ENCODE data around the gene IL26.
"Not testable (repeated sequence)": the region's sequence is repeated elsewhere in the genome, so short reads cannot be mapped to it uniquely, and the experiment has no call there.

The IL26 gene

GRCh38 chr12:68239309-68239982 is 13.8 kb upstream of the IL26 start:
- no peak for DNase-seq

GRCh38 chr12:68237619-68238018 is 12.0 kb upstream of the IL26 start:
- DNase-seq, result no peak

GRCh38 chr12:68237078-68237477 is 11.5 kb upstream of the IL26 start:
- DNase-seq, result no peak

GRCh38 chr12:68236421-68237059 is 10.9 kb upstream of the IL26 start:
- DNase-seq, result peak; percentile 23

- DNase-seq, result no peak
Observed at GRCh38 chr12:68235576-68235975, 10.0 kb upstream of the IL26 start.

- no peak for DNase-seq
Observed at GRCh38 chr12:68234140-68234539, 8.5 kb upstream of the IL26 start.

GRCh38 chr12:68233498-68233897 is 7.9 kb upstream of the IL26 start:
- no peak for DNase-seq

- DNase-seq, result no peak
Observed at GRCh38 chr12:68231691-68232090, 6.1 kb upstream of the IL26 start.

GRCh38 chr12:68231229-68231628 is 5.6 kb upstream of the IL26 start:
- DNase-seq, result no peak

- no peak for DNase-seq
Observed at GRCh38 chr12:68229956-68230355, 4.3 kb upstream of the IL26 start.

- DNase-seq, result no peak
Observed at GRCh38 chr12:68227356-68227755, 1.7 kb upstream of the IL26 start.

GRCh38 chr12:68224613-68225285 is 861 bp downstream of the IL26 start:
- DNase-seq, result no peak

- DNase-seq, result peak; percentile 66
Observed at GRCh38 chr12:68223067-68223747, 2.4 kb downstream of the IL26 start.

- no peak for DNase-seq
Observed at GRCh38 chr12:68222326-68222725, 3.3 kb downstream of the IL26 start.

- no peak for DNase-seq
Observed at GRCh38 chr12:68221497-68221896, 4.1 kb downstream of the IL26 start.

GRCh38 chr12:68210875-68211274 is 14.7 kb downstream of the IL26 start:
- no peak for DNase-seq

GRCh38 chr12:68209048-68209728 is 16.4 kb downstream of the IL26 start:
- DNase-seq, result not testable (repeated sequence)

- DNase-seq, result no peak
Observed at GRCh38 chr12:68207276-68207675, 18.3 kb downstream of the IL26 start.

- DNase-seq, result no peak
Observed at GRCh38 chr12:68206446-68206845, 19.2 kb downstream of the IL26 start.

- no peak for DNase-seq
Observed at GRCh38 chr12:68203460-68203875, 22.1 kb downstream of the IL26 start.

- no peak for DNase-seq
Observed at GRCh38 chr12:68200854-68201253, 24.8 kb downstream of the IL26 start.

- no peak for DNase-seq
Observed at GRCh38 chr12:68199127-68199526, 26.5 kb downstream of the IL26 start.

- DNase-seq, result no peak
Observed at GRCh38 chr12:68198507-68199086, 27.0 kb downstream of the IL26 start.
